Measurements from ENCODE around the gene CDH13. TPM values are rescaled to one million over a fixed set of nuclear protein-coding genes. Genes with fewer than 3 reads are reported as not detected.

Gene CDH13
- polyA plus RNA-seq, 3 donors = 1.0 to 7.7 (median 2.8) TPM

DNA sequence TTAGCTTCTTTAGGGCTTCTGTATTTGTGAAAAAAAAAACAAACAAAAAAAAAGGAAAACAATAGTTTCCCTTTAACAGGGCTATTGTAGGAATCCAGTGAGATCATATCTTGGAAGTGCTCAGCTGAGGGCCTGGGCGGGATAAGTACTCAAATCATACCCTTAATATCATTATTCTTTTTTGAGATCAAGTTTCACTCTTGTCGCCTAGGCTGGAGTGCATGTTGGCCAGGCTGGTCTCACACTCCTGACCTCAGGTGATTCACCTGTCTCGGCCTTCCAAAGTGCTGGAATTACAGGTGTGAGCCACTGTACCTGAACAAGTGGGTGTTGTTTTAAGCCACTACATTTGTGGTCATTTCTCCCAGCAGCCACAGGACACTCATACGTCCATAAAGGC, 87.0 kb downstream of the CDH13 start:
- WGBS, 3 donors = 62 to 73% (median 71%) methylated on average over 4 of the region's 4 CpGs
- H3K27ac ChIP-seq (ENCODE audit: low read depth, low read length) = no peak overlapping the region

- 51 to 90% (median 87%) methylated on average over 8 of the region's 8 CpGs for WGBS, 3 donors
Measured at GRCh38 chr16:82715160-82715559, 88.4 kb downstream of the CDH13 start.

GRCh38 chr16:82715833-82716232, 89.1 kb downstream of the CDH13 start:
- H3K27ac ChIP-seq (ENCODE audit: low read depth, low read length) = no peak overlapping the region
- 48 to 63% (median 53%) methylated on average over 3 of the region's 3 CpGs for whole genome bisulfite sequencing, 3 donors

More at GRCh38 chr16:82715160-82715559, 88.4 kb downstream of the CDH13 start:
- H3K27ac ChIP-seq (ENCODE audit: low read depth, low read length) = no peak overlapping the region

- 70 to 82% (median 73%) methylated on average over 3 of the region's 3 CpGs for WGBS, 3 donors
- no peak overlapping the region for H3K27ac ChIP-seq (ENCODE audit: low read depth, low read length)
Measured at GRCh38 chr16:82716361-82716855, 89.6 kb downstream of the CDH13 start.

GRCh38 chr16:82720414-82720813, 93.6 kb downstream of the CDH13 start:
- no peak overlapping the region for H3K27ac ChIP-seq (ENCODE audit: low read depth, low read length)
- WGBS, 3 donors = 68 to 82% (median 79%) methylated on average over 3 of the region's 3 CpGs

DNA sequence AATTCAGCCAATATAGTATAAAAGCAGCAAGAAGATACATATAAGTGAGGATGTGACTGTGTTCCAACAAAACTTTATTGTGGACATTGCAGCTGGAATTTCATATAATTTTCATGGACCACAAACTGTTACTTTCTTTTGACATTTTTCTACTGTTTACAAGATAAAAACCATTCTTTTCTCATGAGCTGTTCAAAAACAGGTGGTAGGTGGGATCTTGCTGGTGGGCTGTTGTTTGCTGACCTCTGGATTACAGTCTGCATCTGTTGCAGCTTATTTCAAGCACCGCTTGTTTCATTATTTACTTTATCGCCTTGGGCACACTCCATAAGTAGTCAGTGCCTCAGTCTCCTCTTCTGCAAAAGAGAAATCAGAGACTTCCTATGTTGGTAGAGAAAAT, 99.5 kb downstream of the CDH13 start:
- WGBS, 3 donors = 74 to 91% (median 83%) methylated on average over 2 of the region's 2 CpGs
- no peak overlapping the region for H3K27ac ChIP-seq (ENCODE audit: low read depth, low read length)

DNA sequence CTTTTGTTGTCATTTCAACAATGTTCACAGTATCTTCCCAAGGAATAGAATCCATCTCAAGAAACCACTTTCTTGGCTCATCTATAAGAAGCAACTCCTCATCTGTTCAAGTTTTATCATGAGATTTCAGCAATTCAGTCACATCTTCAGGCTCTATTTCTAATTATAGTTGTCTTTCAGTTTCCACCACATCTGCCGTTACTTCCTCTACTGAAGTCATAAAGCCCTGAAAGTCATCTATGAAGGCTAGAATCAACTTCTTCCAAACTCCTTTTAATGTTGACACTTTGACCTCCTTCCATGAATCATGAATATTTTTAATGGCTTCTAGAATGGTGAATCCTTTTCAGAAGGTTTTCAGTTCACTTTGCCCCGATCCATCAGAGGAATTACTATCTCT, 102.1 kb downstream of the CDH13 start:
- no peak overlapping the region for H3K27ac ChIP-seq (ENCODE audit: low read depth, low read length)
- WGBS, 3 donors = 72 to 85% (median 84%) methylated on average over 2 of the region's 2 CpGs

DNA sequence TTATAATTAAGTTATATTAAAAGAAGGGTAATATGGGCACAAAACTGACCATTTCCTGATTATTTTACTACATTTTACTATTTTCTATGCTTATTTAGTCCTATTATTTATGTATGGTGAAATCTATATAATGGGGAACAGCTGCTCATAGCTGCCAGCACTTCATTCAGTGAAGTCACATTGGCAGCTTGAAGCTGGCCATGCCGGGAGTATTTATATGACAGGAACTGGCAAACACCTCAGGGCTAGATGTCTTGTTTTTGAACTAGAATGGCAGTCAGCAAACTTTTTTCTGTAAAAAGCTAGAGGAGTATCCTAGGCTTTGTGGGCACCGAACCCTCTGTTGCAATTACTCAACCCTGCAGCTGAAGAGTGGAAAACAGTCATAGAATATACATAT, 104.1 kb downstream of the CDH13 start:
- H3K27ac ChIP-seq (ENCODE audit: low read depth, low read length) = no peak overlapping the region
- 83 to 92% (median 83%) methylated on average over 2 of the region's 2 CpGs for WGBS, 3 donors

GRCh38 chr16:82732461-82732860, 105.7 kb downstream of the CDH13 start:
- WGBS, 3 donors = 66 to 87% (median 87%) methylated on average over 3 of the region's 3 CpGs
- H3K27ac ChIP-seq (ENCODE audit: low read depth, low read length) = no peak overlapping the region

- 25 to 49% (median 43%) methylated on average over 3 of the region's 3 CpGs for WGBS, 3 donors
- H3K27ac ChIP-seq (ENCODE audit: low read depth, low read length) = no peak overlapping the region
Measured at GRCh38 chr16:82735186-82735585, 108.4 kb downstream of the CDH13 start.

DNA sequence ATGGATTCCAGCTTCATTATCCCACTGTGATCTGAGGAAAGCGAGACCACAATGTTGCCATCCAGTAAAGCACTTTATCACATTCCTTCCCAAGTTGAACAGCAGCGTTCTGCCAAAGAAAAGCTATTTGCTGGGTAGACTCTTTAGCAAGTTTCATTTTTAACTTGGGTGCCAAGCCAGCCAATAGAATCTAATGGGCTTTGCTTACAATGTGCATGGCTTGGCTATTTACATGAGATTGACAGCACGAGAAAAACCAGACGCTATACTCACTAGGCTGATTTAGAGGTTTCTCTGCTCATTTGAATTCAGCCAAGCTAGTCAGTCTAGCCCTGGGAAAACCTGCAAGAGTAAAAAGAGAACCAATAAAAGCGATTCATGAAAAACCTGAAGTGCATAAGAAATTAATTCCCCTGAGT, 108.9 kb downstream of the CDH13 start:
- 30 to 58% (median 56%) methylated on average over 5 of the region's 5 CpGs for WGBS, 3 donors
- no peak overlapping the region for H3K27ac ChIP-seq (ENCODE audit: low read depth, low read length)

- no peak overlapping the region for H3K27ac ChIP-seq (ENCODE audit: low read depth, low read length)
- WGBS, 3 donors = 44 to 58% (median 56%) methylated on average over 2 of the region's 2 CpGs
Measured at GRCh38 chr16:82736224-82736623, 109.5 kb downstream of the CDH13 start.

GRCh38 chr16:82738699-82739098, 111.9 kb downstream of the CDH13 start:
- 62 to 66% (median 64%) methylated on average over 3 of the region's 3 CpGs for WGBS, 3 donors
- H3K27ac ChIP-seq (ENCODE audit: low read depth, low read length) = no peak overlapping the region

DNA sequence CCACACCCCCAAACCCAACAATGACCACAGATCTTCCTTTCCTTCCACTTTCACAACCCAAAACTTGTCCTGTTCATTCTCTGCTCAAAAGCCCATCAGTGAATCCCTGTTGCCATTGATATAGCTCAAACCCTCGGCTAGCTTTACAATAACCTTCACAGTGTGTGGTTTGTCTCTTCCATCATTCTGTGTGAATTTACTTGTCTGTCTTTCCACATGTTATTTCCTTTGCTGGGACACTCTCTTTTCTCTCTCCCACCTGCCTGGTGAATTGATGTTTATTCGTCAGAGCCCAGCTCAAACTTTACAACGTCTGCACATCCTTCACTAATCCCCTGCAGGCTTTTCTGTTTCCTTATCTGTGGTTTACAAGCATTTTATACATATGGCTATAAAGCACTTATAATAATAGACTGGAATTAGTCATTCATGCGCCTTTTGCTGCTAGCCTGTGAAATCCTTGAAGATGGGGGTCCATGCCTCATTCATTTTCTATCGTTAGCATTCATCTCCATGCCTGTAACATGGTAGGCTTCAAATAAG, 114.4 kb downstream of the CDH13 start:
- no peak overlapping the region for H3K27ac ChIP-seq (ENCODE audit: low read depth, low read length)
- WGBS, 3 donors = 63 to 70% (median 64%) methylated on average over 5 of the region's 5 CpGs

DNA sequence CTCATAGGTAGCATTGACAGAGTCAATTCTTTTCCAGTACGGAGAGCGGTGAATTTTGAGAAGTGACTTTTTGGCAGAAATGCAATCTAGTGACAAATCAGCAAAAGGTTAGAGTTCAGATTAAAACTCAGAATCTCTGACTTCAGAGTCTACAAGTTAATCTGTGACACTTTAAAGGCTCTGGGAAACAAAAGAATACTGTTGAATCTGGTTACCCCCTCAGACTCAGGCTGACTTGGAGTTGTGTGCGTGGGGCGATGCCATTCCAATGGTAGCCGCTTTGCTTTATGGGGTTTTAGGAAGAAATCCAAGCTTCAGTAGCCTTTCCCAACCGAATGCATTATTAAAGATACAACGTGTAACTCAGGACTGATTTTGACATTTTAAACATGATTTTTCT, 118.2 kb downstream of the CDH13 start:
- WGBS, 3 donors = 35 to 92% (median 88%) methylated on average over 7 of the region's 7 CpGs

DNA sequence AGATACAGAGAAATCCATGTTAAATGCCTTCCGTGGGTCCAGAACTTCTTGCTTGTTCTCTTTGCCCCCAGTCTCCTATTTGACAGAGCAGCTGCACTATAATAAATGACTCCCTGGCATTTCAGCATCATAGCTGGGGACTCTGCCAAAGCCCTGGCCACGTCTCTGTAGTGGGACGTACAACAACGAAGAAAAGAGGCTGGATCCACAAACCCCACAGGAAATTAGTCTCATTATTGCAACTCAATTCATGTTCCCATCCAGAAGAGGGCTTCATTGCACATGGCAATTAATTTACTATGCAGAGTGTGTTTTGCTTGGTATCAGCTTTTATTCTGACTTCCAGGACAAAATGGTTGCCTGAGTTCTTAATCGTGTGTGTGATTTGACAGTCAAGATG, 121.3 kb downstream of the CDH13 start:
- 22 to 38% (median 36%) methylated on average over 5 of the region's 5 CpGs for WGBS, 3 donors
- H3K27ac ChIP-seq (ENCODE audit: low read depth, low read length) = no peak overlapping the region

More for the DNA sequence above, 118.2 kb downstream of the CDH13 start:
- H3K27ac ChIP-seq (ENCODE audit: low read depth, low read length) = no peak overlapping the region

DNA sequence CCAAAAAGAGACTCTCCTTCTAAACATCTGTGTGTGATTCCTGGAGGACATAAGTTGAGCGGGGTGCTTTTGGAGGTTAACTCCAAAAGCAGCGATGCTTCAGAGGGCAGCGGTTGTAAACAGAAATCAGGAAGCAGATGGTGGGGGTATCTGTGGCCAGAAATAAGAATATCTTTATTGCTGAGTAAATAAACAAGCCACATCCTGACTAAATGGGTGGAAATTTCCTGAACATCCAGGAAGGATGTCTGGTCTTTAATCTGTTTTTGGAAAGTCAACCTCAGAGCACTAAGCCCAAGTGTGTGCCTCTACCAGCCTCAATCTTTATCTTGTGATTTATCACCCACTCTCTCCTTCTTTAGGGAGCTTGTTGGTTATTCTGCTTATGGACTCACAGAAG, 123.3 kb downstream of the CDH13 start:
- 41 to 76% (median 48%) methylated on average over 3 of the region's 3 CpGs for WGBS, 3 donors
- no peak overlapping the region for H3K27ac ChIP-seq (ENCODE audit: low read depth, low read length)

- H3K27ac ChIP-seq (ENCODE audit: low read depth, low read length) = no peak overlapping the region
- 70 to 98% (median 86%) methylated on average over 2 of the region's 2 CpGs for WGBS, 3 donors
Measured at GRCh38 chr16:82751020-82751419, 124.3 kb downstream of the CDH13 start.

- 86 to 91% (median 91%) methylated on average over 5 of the region's 5 CpGs for WGBS, 3 donors
- no peak overlapping the region for H3K27ac ChIP-seq (ENCODE audit: low read depth, low read length)
Measured at GRCh38 chr16:82752172-82752571, 125.4 kb downstream of the CDH13 start.

DNA sequence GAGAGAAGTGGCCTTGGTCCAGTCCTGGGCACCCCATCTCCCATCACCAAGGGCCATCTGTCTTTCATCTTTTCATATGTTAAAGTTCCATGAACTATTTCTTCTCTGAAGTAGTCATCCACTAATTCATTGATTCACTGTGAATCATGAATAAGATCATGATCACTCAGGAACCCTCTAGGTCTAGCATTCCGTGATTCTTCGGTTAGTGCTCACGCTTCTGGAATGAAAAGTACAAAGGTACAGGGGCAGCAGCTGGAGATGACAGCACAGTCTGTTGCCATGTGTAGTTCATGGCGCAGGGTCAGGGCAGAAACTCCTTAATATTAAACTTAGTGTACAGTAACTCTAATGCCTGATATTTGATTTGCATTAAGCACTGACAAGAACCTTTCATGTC, 127.1 kb downstream of the CDH13 start:
- WGBS, 3 donors = 80 to 95% (median 93%) methylated on average over 4 of the region's 4 CpGs

More for the DNA sequence above, 127.1 kb downstream of the CDH13 start:
- no peak overlapping the region for H3K27ac ChIP-seq (ENCODE audit: low read depth, low read length)
